ENCODE results near the gene SP9. TPM values are rescaled to one million over a fixed set of nuclear protein-coding genes. Genes with fewer than 3 reads are reported as not detected.

SP9 gene
- total and polyA plus RNA-seq, 12 donors = not detected

- WGBS, 4 donors = 23 to 26% (median 24%) methylated on average over 7 of the region's 7 CpGs
- no peak for DNase-seq
- no peak overlapping the region for H3K27ac ChIP-seq
- peaks cover 0 to 5% (median 0%) of the 10 kb centered on the region in 3 donors for H3K9me3 ChIP-seq (replicated peaks in 1 of 3)
- intact Hi-C loops (cut with DNase I) = loop anchor here in 1 of 2 donors (10.0 kb wide), 1 partner anchor 453 kb away; no protein-coding TSS in a partner anchor
- peaks cover 99% of the 10 kb centered on the region for H3K27me3 ChIP-seq
- peaks cover 7 to 50% of the 10 kb centered on the region in 2 donors for H3K4me1 ChIP-seq (replicated peaks in 1 of 2)
- no peak overlapping the region for H3K4me3 ChIP-seq
- no peak for TF ChIP-seq POLR2A (IDR thresholded peaks at IDR 0.05)
- TF ChIP-seq, protein P1, sequence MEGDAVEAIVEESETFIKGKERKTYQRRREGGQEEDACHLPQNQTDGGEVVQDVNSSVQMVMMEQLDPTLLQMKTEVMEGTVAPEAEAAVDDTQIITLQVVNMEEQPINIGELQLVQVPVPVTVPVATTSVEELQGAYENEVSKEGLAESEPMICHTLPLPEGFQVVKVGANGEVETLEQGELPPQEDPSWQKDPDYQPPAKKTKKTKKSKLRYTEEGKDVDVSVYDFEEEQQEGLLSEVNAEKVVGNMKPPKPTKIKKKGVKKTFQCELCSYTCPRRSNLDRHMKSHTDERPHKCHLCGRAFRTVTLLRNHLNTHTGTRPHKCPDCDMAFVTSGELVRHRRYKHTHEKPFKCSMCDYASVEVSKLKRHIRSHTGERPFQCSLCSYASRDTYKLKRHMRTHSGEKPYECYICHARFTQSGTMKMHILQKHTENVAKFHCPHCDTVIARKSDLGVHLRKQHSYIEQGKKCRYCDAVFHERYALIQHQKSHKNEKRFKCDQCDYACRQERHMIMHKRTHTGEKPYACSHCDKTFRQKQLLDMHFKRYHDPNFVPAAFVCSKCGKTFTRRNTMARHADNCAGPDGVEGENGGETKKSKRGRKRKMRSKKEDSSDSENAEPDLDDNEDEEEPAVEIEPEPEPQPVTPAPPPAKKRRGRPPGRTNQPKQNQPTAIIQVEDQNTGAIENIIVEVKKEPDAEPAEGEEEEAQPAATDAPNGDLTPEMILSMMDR (IDR thresholded peaks at IDR 0.05) = no peak
- H3K36me3 ChIP-seq (replicated peaks in 1 of 2) = no peaks in the 10 kb centered on the region
These were observed 3.4 kb downstream of the SP9 start for GRCh38 chr2:174338147-174338605.

DNA sequence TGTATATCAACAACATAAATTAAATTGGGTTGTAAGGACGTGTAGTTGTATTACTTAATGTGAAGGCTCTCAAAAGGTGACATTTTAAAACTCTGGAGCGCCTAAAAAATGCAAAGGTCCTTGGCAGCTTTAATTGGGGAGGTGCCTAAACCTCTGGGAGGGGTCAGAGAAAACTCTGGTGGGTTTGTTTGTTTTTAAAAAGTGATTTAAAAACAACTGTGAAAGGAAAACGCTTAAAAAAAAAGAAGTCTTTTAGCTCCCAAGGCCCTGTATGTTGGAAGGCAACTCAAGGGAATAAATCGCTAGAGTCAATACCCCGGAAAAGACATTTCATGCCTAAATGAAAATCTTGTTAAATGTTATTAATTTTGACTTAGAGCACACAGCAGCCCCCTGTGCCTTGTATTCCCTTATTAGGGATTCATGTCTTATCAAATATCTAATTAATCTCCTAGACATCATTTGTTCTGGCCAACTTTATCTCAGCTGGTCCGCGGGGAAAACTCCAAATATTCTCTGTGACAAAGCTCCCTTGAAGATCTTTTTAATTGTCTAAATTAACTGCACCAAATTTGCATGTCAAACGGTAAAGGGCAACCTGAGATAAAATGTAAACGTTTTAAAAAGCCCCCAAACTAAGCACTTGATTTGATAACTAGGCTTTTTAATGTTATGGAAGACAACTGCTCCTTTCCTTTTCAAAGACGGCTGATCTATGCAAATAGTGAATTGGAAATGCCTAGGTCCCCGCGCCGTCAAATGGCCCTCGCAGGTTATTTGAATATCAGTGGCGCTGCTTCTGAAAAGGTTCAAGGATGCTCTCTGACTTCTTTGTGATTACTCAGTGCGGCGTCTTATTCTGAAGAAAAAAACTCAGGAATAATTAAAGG, 4.2 kb downstream of the SP9 start:
- 18 to 22% (median 20%) methylated on average over 17 of the region's 17 CpGs for WGBS, 4 donors
- no peak for DNase-seq
- H3K4me1 ChIP-seq (replicated peaks in 1 of 2) = peaks cover 7 to 50% of the 10 kb centered on the region in 2 donors
- no peak overlapping the region for H3K27ac ChIP-seq
- peaks cover 0 to 5% (median 0%) of the 10 kb centered on the region in 3 donors for H3K9me3 ChIP-seq (replicated peaks in 1 of 3)
- intact Hi-C loops (cut with DNase I) = loop anchor here in 1 of 2 donors (10.0 kb wide), 1 partner anchor 454 kb away; no protein-coding TSS in a partner anchor
- H3K4me3 ChIP-seq = no peak overlapping the region
- no peak for TF ChIP-seq POLR2A (IDR thresholded peaks at IDR 0.05)
- TF ChIP-seq, protein P1 (IDR thresholded peaks at IDR 0.05) = no peak
- peaks cover 99% of the 10 kb centered on the region for H3K27me3 ChIP-seq
- no peaks in the 10 kb centered on the region for H3K36me3 ChIP-seq (replicated peaks in 1 of 2)

- no peaks in the 10 kb centered on the region for H3K36me3 ChIP-seq (replicated peaks in 1 of 2)
- 13 to 23% (median 17%) methylated on average over 23 to 37 of the region's 37 CpGs for WGBS, 4 donors
- intact Hi-C loops (cut with DNase I) = loop anchor here (5.0 to 10.0 kb wide), 5 partner anchors 185 to 945 kb away; no protein-coding TSS in a partner anchor
- no peak overlapping the region for H3K27ac ChIP-seq
- no peak for DNase-seq
- H3K4me3 ChIP-seq = peak overlapping the region in 1 of 4 donors; percentile 1
- H3K4me1 ChIP-seq (replicated peaks in 1 of 2) = peaks cover 7 to 51% of the 10 kb centered on the region in 2 donors
- H3K27me3 ChIP-seq = peaks cover 99% of the 10 kb centered on the region
- H3K9me3 ChIP-seq (replicated peaks in 1 of 3) = peaks cover 0 to 5% (median 0%) of the 10 kb centered on the region in 3 donors
- no peak for TF ChIP-seq POLR2A (IDR thresholded peaks at IDR 0.05)
- TF ChIP-seq, protein P1 (IDR thresholded peaks at IDR 0.05) = no peak
These were observed 5.0 kb downstream of the SP9 start for GRCh38 chr2:174339561-174340399.

Measured in adrenal gland (tissue), 12 donors.